Fibroblast of skin of back (primary cell): ENCODE results near the gene CSTF3. TPM values are rescaled to one million over a fixed set of nuclear protein-coding genes. Genes with fewer than 3 reads are reported as not detected.
A peak's percentile ranks its signal among the peaks of the same experiment; 100 is the strongest.
"Not testable (repeated sequence)": the region's sequence is repeated elsewhere in the genome, so short reads cannot be mapped to it uniquely, and the experiment has no call there.

Experiments
- DNase-seq: peaks from one replicate; pipeline ENCODE4 v3.0.0-alpha.2; 2013
- polyA plus RNA-seq, 2 experiments: library from polyadenylated mRNA; unstranded; fragments of 120-200 nt; gene quantifications; one replicate each; pipeline ENCODE4 v1.2.1, GENCODE V29; 2013; ENCODE audit not compliant: insufficient read length in 2 of 2

CSTF3 gene
- polyA plus RNA-seq (2013, experiment 1 of 2; ENCODE audit: insufficient read length) = 26.0 TPM
- 16.9 TPM for polyA plus RNA-seq (2013, experiment 2 of 2; ENCODE audit: insufficient read length)

DNA sequence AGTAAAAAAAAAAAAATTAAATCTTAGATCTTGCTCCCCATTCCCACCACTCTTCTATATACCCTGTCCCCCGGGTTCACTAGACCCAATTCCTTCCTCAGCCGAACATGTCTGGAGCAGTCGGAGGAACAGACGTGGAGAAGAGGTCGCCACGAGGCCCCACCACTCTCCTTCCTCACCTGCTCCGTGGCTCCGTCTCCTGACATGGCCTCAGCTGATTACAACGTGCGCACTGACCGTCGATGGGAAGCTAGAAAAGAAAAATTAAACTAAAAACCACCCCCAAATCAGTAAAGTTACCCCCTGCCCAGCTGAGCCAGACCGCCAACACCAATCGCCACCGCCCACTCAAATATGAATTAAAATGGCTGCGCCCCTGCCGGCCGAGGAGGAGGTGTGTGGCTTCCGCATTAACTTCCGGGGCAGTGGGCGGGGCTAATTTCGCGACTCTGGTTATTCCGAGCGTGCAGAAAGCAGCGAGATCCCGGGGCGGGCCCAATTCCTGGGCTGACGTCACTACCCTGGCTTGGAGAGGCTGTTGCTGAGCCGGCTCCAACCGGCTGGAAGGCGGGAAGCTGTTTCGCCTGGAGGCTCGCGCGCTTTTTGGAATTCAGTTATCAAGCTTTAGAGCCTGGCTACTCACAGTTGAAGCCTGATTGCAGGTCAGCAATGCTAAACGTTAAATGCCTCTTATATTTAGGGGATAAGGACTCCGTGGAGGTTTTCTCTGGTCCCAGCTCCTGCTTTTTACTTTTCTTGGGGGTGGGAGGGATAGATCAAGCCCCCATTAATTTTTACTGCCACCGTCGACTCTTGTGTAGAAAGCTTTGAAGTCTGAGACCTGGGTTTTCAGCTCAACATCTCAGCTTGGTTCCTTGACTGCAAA lies at the start of gene CSTF3:
Gene CSTF3 (minus strand): TSS at position 361 of the 886 bp plus-strand sequence. CDS start 155 bp downstream, at position 206.
- peak; percentile 99 for DNase-seq

DNA sequence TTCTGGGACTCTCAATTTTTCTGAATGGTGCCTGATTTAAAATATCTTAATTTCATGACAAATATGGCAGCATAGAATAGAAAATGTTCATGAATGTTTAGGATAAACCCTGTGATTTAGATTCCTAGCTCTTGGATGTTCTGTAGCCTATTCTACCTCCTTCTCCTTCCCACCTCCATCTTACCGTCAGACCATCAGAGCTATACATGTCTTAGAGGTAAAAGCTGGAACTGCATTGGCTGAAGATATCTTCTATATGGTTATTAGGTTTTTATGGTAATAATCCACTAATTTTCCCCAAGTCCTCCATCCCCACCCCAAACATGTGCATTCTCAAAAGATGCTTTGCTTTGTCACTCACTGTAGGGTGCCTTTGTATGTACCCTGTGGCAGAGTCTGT lies 46.9 kb upstream of the CSTF3 start:
- no peak for DNase-seq

DNA sequence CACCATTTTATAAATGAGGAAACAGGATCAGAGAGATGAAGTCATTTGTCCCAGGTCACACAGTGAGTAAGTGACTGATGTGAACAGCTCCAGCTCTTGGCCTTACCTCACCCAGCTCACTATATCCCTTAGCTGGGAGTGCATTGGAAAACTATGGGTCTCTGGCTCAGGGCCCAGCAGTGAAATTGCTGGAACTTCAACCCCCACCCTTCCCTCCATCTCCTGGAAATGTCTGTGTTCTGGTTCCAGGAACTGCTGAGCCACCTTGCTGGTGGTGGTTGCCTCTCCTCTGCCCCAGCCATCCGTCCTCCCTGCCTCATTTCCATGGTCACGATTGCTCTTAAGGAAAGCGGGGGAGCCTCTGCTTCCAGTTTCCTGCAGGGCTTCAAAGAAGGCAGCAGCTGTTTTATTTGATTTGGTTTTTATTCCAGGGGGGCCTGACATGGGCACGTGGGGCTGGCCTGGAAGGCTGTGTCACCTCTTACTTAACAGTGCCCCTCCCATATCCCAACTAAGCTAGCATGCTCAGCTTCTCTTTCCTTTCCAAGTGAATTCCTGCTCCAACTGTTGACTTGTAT lies 46.2 kb upstream of the CSTF3 start:
- DNase-seq = no peak

DNA sequence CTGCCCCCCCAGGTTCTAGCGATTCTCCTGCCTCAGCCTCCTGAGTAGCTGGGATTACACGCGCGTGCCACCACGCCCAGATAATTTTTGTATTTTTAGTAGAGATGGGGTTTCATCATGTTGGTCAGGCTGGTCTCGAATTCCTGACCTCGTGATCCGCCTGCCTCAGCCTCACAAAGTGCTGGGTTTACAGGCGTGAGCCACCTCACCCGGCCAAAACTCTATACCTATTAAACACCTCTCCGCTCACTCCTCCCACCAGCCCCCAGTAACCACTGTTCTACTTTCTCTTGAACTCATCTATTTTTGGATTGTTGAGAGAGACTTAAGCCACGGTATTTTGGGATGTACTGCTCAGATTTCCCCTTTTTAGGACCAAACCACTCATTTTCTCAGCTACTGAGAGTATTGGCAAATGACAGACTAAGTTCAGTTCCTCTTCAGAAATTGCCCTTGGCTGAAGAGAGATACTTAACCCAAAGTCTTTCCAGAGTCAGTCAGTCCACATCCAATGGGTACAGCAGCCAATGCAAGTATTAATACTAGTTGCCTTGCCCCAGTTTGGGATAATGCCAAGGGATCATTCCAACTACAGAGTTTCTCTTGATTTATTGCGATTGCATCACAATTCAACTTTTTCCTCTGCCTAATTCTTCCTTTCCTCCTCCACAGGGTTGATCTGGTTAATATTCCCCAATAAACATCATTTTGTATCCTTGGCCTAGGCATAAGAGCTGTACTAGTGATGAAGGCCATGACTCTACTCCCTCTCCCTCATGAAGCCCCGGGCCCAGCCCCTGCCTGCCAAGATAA lies 36.8 kb upstream of the CSTF3 start:
- DNase-seq = no peak

DNA sequence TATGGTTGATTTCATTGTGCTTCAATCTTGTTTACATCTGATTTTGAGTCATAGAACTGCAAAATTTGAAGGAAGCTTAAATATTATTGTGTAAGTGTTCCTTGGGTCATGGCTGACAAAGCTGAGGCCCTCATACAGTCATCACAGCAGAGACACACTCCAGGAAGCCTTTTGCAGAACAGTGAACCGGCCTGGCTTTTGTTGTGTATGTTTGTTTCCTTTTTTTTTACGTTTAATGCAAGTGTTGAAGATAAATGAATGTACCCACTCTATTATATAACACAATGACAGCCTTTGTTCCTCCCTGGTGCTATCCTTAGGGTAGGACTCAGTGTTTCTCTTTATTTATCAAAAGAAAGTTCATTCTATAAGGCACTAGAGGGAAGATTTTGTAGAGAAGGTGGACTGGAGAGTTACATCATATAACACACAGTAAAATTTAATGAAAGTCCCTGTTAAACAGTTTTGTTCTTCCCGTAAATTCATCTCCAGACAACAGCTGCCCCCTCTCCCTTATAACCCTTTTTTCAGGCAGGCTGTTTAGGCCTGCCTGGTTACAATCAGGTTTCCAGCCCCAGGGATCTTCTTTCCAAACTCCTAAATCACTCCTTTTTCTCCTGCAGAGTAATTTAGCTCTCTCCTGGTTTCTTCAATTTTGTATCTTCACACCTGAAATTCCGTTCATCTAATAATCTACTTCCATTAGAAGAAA lies 34.3 kb upstream of the CSTF3 start:
- no peak for DNase-seq

DNA sequence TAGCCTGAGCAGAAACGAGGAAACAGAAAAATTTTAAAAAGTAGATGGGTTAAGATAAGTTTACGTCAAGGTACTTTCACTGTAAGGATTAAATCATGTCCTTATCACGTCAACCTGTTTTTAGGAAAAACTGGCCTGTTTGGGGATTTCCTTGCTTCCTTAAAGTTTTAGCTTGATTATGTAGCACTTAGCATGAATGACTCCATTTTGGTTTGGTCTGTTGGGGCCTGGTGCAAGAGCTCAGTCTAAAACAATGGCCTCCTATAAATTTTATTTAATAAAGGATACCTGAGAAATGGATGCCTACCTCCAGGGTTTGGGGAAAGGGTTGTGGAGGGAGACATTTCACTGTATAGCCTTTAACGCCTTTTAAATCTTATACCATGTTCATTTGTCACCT lies 33.2 kb upstream of the CSTF3 start:
- no peak for DNase-seq

DNA sequence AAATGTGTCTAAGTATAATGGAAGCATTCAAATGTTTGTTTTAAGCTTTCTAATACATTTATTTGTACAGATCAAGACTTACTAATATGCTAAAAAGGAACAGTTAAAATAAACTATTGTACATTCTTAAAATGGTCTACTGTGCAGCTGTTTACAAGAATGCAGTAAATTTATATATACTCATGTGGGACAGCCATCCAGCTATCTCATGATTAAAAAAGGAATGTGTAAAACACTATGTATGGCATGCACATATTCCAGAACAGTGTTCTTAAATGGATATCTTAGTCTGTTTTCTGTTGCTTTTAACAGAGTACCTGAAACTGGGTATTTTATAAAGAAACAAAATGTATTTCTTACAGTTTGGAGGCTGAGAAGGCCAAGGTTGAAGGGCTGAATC lies 30.2 kb upstream of the CSTF3 start:
- DNase-seq = no peak

DNA sequence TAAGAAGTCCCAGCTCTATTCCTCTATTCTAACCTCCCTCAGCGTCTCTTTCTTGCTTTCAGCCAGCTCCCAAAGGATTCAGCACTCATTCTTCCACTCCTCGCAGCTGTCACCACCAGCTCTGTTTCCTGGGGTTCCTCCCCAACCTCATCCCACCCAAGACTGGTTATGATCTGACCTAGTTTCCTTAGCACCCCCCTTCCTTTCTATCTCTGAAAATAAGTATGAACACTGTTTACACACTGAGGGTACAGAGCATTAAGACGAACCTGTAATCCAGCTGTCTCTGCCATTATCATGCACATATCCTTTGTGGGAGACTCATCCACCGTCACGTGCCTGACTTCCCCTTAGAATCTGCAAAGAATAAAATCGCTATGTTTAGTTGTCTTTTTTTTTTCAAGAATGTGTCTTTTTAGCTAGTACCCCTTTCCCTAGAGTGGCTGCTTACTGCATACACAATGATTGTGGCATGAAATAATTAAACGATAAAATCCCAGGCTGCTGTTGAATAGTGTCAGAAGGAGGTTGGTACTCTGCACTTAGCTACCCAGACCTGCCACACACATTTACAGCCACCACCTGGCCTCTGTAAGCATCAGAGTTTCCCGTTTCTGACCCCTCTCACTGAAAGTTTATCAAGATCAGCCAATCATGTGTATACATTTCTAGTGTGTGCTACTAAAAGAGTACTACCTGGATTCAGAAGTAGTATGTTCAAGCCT lies 26.9 kb upstream of the CSTF3 start:
- no peak for DNase-seq

DNA sequence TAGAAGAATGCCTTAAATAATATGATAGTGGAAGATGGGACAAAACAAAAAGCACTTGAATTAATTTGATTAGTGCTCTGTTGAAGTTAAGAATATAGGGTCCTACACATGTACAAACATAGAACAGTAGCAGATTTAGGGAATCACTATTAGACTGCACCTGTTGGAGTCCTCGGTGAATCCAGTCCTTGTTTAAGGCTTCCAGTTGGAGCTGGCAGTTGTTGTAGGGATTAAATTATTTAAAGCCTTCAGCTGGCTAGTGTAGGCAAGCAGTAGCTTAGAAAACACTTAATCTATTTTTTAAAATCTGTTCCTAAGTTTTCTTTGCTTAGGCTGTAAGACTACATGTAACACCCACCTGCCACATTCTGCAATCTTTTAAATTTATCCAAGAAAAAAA lies 24.5 kb upstream of the CSTF3 start:
- no peak for DNase-seq

DNA sequence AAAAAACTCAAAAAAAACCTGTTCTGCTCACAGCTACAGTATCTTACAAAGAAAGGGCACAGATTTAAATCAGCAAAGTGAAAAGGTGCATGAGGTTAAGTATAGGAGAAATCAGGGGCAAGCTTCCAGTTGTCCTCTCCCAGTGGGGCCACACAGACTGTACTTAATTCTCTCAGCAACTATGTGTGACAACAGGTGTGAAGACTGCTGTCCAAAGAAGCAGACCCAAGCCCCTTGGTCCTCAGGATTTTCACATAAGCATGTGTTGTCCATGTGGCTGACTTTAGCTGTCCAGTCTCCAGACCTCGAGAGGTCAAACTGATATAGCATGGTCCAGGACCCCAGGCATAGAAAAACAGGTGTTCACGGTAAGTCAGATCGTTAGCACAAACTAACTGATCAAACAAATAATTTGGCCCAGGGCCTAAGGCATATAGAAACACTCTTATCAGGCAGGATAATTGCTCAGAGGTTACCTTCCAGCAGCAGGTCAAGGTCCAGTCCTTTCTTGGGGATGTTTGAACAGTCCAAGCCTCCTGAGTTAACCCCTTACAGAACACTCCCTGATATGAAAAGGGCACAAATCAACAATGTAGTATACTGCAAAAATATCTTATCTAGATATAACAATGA lies 21.1 kb upstream of the CSTF3 start:
- DNase-seq = no peak

DNA sequence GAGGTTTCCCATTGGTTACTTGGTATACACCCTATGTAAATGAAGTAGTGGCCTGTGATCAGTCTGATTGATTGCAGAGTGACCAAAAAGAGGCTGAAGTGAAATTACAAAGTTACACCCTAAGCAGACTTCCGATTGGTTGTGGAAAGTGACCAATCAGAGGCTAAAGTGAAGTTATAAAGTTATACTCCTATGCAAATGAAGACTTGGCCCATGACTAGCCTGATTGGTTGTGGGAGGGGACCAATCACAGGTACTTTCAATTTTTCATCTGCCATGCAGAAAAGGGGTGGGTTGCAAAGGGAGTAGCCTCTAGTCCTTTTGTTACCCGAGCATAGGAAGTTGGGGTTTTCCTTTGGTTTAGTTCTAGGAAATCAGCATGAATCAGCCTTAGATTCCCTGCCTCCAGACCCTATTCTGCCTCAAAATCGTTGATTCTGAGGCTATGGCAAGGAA lies 18.1 kb upstream of the CSTF3 start:
- DNase-seq = no peak

DNA sequence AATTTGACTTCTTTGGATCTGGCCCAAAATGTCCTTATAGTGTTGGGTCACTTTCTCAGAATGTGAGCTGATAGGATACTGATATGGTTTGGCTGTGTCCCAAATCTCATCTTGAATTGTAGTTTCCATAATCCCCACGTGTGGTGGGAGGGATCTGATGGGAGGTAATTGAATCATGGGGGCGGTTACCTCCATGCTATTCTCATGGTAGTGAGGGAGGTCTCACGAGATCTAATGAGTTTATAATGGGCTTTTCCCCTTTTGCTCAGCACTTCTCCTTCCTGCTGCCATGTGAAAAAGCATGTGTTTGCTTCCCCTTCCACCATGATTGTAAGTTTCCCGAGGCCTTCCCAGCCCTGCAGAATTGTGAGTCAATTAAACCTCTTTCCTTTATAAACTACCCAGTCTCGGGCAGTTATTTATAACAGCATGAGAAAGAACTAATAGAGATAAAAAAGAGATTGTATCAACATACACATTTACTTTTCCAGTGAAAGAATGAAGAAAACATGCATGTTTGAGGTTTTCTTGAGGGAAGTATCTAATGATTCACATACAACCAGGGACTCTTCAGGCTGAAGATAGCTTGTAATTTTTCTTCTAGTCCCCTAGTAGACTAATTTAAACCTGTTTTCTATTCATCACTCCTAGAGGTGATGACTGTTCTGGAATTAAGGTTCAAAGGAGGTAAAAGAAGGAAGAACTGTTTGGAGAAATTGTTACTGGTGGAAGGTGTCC lies 17.3 kb upstream of the CSTF3 start:
- peak; percentile 71 for DNase-seq

DNA sequence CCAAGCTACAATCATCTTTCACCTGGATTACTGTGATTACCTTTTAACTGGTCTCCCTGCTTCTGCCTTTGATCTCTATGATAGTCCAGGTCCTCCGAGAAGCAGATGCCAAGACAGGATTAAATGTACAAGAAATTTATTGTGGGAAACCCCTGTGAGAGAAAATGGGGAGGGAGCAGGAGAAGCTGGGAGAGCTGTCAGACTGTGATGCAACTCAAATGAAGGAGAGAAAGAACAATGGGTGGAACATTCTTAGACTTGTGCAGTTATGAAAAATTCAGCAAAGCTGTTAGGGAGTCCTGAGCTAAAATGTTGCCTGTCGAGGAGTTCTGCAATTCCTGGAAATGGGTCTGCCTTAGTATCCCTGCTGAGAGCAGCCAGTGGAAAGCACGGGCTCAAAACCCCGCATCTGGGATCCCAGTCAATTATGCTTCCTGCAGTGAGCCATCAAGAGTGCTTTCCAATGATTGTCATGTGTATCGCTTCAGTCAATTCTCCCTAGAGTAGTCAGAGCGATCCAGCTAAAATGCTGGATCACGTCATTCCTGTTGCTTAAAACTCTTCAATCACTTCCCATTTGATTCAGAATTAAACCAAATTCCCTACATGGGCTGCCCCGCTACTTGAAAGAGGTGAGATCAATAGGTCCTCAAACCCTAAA lies 16.5 kb upstream of the CSTF3 start:
- DNase-seq = no peak

DNA sequence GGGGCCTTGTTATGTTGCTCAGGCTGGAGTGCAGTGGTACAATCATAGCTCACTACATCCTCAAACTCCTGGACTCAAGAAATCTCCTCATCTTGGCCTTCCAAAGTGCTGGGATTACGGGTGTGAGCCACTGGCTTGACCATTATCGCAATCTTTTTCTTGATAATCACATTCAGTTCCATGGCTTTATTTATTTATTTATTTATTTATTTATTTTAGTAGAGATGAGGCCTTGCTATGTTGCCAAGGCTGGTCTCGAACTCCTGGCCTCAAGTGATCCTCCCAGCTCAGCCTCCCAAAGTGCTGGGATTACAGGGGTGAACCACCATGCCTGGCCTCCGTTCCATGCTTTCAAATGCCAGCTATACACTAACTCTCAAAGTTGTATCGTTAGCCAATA lies 15.5 kb upstream of the CSTF3 start:
- not testable (repeated sequence) for DNase-seq

DNA sequence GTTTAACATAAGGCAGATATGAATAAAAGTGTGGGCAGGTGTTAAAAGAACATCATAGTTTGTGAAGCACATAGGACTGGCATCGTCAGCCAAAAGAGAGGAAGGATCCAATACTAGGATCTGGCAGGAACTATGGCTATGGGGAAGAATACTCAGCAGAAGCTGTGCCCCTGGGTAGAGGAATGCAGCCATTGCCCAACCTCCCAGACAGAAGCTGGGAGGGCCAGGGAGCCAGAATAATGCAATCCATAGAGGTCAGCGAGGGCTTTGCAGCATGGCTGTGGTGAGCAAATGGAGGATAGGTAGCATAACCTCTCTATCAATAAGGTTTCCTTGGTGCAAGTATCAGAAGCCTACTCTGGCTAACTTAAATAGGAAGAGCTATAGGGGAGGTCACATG lies 11.7 kb upstream of the CSTF3 start:
- DNase-seq = no peak

DNA sequence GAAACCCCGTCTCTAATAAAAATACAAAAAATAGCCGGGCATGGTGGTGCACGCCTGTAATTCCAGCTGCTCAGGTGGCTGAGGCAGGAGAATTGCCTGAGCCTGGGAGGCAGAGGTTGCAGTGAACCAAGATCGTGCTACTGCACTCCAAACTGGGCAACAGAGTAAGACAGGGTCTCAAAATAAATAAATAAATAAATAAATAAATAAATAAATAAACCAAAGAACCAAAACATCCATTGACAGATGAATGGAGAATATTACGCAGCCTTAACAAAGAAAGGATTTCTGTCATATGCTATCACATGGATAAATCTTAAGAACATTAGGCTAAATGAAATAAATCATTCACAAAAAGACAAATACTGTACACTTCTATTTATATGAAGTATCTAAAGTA lies 11.1 kb upstream of the CSTF3 start:
- DNase-seq = no peak

DNA sequence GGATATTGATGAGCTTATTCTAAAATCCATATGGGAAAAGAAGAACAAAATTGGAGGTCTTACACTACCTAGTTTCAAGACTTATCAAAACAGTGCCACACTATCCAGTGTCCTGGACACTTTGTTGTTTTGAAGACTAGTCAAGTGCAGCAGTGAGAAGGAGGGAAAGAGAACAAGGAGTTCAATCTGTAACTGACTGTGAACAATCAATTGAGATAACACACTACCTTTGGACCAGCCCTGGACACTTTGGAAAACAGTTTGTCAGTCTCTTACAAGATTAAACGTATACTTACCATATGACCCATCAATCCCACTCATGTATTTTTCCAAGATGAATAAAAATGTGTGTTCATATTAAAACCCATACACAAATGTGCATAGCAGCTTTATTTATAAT lies 10.0 kb upstream of the CSTF3 start:
- DNase-seq = no peak

DNA sequence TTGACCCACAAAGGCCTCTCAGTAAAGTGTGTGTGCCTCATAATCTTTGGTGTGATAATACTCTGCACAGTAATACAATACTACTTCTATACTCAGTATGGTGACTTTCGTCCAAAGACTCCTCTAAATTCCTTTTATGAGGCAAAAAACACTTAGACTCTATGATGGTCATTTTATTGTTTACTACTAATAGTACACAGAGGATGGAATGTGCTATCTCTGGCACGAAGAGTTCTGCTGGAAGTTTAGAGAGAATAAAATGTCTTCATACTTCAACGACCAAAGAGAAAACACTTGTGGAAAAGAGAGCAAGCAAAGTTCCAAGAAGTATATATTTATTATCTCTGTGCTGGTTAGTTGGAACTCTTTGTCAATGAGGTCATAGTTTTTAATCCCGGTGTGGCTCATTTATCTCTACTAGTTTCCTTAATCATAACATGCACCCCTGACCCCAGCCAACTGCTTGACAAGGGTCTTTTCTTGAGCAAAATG lies 7.5 kb upstream of the CSTF3 start:
- DNase-seq = no peak

DNA sequence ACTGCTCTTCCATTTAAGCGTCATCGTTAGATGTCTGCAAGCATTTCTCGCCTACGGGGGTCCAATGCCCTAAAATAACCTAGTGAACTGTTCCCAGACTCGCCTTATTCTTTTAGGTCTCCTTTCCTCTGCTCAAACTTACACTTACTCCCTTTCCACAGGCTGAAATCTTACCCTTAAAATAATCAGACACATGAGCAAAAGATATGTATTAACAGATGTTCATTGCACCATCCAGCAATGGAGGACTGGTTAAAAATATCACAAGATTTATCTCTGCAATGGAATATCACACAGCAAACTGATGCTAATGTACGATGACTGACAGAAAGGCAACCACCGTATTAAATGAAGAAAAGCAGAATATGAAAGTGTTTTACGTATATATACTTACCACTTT lies 1.6 kb upstream of the CSTF3 start:
- DNase-seq = no peak

DNA sequence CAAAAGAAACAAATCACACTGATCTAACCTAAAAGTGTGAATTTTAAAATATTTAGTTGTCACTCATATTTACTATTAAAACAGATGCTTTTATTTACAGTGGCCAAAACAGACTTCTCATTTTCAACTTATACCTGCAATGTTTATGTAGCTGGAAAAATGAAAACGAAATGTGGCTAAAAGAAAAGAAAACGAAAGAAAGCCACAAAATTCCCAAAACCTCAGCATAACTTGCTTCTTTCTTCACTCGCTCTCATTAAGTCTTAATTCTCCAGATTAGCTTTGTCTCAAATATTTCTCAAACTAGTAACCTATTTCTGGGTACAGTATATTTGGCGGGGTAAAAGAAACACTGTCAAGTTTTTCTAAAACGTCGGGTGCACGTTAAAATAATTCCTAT lies 693 bp downstream of the CSTF3 start:
- no peak for DNase-seq
